GM12878 (cell line): ENCODE results near the gene ITGAV. TPM values are rescaled to one million over a fixed set of nuclear protein-coding genes. Genes with fewer than 3 reads are reported as not detected.

Experiments
- ATAC-seq: fragments of 200-7000 bp; cut with Tn5 transposase; 3 replicates; pipeline ENCODE4 v1.9.1; 2020; ENCODE audit warnings: mild to moderate bottlenecking, moderate library complexity
- BruUV-seq: library from RNA; stranded (reverse); fragments of 400-500 nt; replicated peaks from 2 replicates; lab custom pipeline; 2021; lab: Mats Ljungman, UMichigan
- CTCF ChIA-PET: fragments of 300-600 bp; sonication (Branson Sonifier 250); formaldehyde crosslinking; extraction: SDS; loops from one replicate; lab custom pipeline; 2021; ENCODE audit warnings: inconsistent platforms; lab: Yijun Ruan, JAX
- POLR2A ChIA-PET: fragments of 350-600 bp; formaldehyde crosslinking; extraction: SDS; loops from one replicate; lab custom pipeline; 2021; ENCODE audit warnings: inconsistent platforms; lab: Charles Lee
- RAD21 ChIA-PET: fragments of 300-600 bp; sonication (Branson Sonifier 250); formaldehyde crosslinking; loops from one replicate; lab custom pipeline; 2023; ENCODE audit warnings: antibody characterized with exemption; ENCODE audit not compliant: unreplicated experiment; lab: Charles Lee
- SMC1A ChIA-PET: fragments of 300-600 bp; sonication (Branson Sonifier 250); formaldehyde crosslinking; loops from one replicate; lab custom pipeline; 2023; ENCODE audit not compliant: unreplicated experiment, uncharacterized antibody; lab: Charles Lee
- DNase-seq: peaks from one replicate; pipeline ENCODE4 v3.0.0-alpha.2; 2011; ENCODE audit warnings: low read depth, low spot score
- FAIRE-seq: peaks from 3 replicates; lab custom pipeline; 2011; peaks lifted over from hg19 to GRCh38; lab: Jason Lieb, UNC
- H2AFZ ChIP-seq: 2 replicates; pipeline ENCODE4 v1.6.0; 2011; ENCODE audit warnings: low read depth, low read length, control low read depth; ENCODE audit not compliant: control insufficient read depth
- H3K27ac ChIP-seq: 2 replicates; pipeline ENCODE4 v1.5.1; 2011; ENCODE audit warnings: control low read depth; ENCODE audit not compliant: control insufficient read depth, insufficient read depth
- H3K27me3 ChIP-seq, 2 experiments: replicated peaks in 1 of 2; 2 replicates each; pipeline versions ENCODE4 v1.6.0 to v1.6.1; 2011; ENCODE audit warnings: low read length in 1 of 2; ENCODE audit not compliant: control insufficient read depth in 2 of 2, insufficient read depth in 2 of 2
- H3K36me3 ChIP-seq, 2 experiments: 2 replicates each; pipeline ENCODE4 v1.5.1; 2011; ENCODE audit warnings: low read length in 1 of 2; ENCODE audit not compliant: control insufficient read depth in 2 of 2, insufficient read depth in 2 of 2
- H3K4me1 ChIP-seq: 2 replicates; pipeline ENCODE4 v1.6.1; 2011; ENCODE audit warnings: mild to moderate bottlenecking, low read length, moderate library complexity, mixed read lengths; ENCODE audit not compliant: control insufficient read depth, insufficient read depth
- H3K4me2 ChIP-seq: 2 replicates; pipeline ENCODE4 v1.6.0; 2011; ENCODE audit warnings: control low read depth; ENCODE audit not compliant: control insufficient read depth, insufficient read depth
- H3K4me3 ChIP-seq: fragments of 200-600 bp; sonication (generic); 2 replicates; pipeline ENCODE4 v1.5.1; 2016
- H3K79me2 ChIP-seq: 2 replicates; pipeline ENCODE4 v1.6.0; 2011; ENCODE audit warnings: low read length; ENCODE audit not compliant: control insufficient read depth, insufficient read depth
- H3K9ac ChIP-seq: 2 replicates; pipeline ENCODE4 v1.8.0; 2011; ENCODE audit warnings: low read length, control low read depth, mixed read lengths; ENCODE audit not compliant: control insufficient read depth, insufficient read depth
- H3K9me3 ChIP-seq: replicated peaks from 3 replicates; pipeline ENCODE4 v1.5.1; 2011; ENCODE audit warnings: mild to moderate bottlenecking, low read length; ENCODE audit not compliant: control insufficient read depth, insufficient read depth
- H4K20me1 ChIP-seq: 2 replicates; pipeline ENCODE4 v1.6.0; 2011; ENCODE audit not compliant: control insufficient read depth, insufficient read depth
- ATF7 ChIP-seq: fragments of 450-650 bp; IDR thresholded peaks from 2 replicates; pipeline ENCODE4 v1.6.1; 2016; ENCODE audit warnings: low read depth, mild to moderate bottlenecking
- BCL11A ChIP-seq: IDR thresholded peaks from 2 replicates; pipeline ENCODE4 v1.6.1; 2011; ENCODE audit warnings: low read depth, low read length
- CBX5 ChIP-seq: sonication (generic); IDR thresholded peaks from 2 replicates; pipeline ENCODE4 v1.6.1; 2016; ENCODE audit warnings: low read depth, moderate library complexity, mild to moderate bottlenecking, inconsistent platforms
- FOXM1 ChIP-seq: IDR thresholded peaks from 2 replicates; pipeline ENCODE4 v1.6.1; 2012; ENCODE audit warnings: low read depth, mild to moderate bottlenecking, inconsistent platforms, low read length, moderate library complexity
- MTA3 ChIP-seq: IDR thresholded peaks from 2 replicates; pipeline ENCODE4 v1.6.1; 2012; ENCODE audit warnings: low read length, inconsistent platforms, borderline replicate concordance
- NR2C2 ChIP-seq: IDR thresholded peaks from 2 replicates; pipeline ENCODE4 v1.6.1; 2011; ENCODE audit warnings: borderline replicate concordance, low read depth; ENCODE audit not compliant: control insufficient read depth, insufficient read length
- POLR2A ChIP-seq: IDR thresholded peaks from 2 replicates; pipeline ENCODE4 v1.6.1; 2011; ENCODE audit warnings: low read depth, mild to moderate bottlenecking, low read length
- POLR2AphosphoS5 ChIP-seq: IDR thresholded peaks from 2 replicates; pipeline ENCODE4 v1.6.1; 2011; ENCODE audit warnings: mild to moderate bottlenecking, low read length, inconsistent platforms
- RAD21 ChIP-seq: IDR thresholded peaks from 2 replicates; pipeline ENCODE4 v1.6.1; 2011; ENCODE audit warnings: mild to moderate bottlenecking, low read depth, low read length, moderate library complexity; ENCODE audit not compliant: insufficient read depth
- RFX5 ChIP-seq: IDR thresholded peaks from 2 replicates; pipeline ENCODE4 v1.6.1; 2011; ENCODE audit warnings: low read depth, low read length, improper control_type of control experiment
- SMC3 ChIP-seq: IDR thresholded peaks from 2 replicates; pipeline ENCODE4 v1.6.1; 2011; ENCODE audit warnings: low read length, improper control_type of control experiment, borderline replicate concordance
- TARDBP ChIP-seq: IDR thresholded peaks from 2 replicates; pipeline ENCODE4 v1.6.1; 2016; ENCODE audit warnings: borderline replicate concordance
- TCF7 ChIP-seq: IDR thresholded peaks from 2 replicates; pipeline ENCODE4 v1.6.1; 2014; ENCODE audit warnings: antibody characterized with exemption, borderline replicate concordance
- ZNF24 ChIP-seq: fragments of 450-650 bp; IDR thresholded peaks from 2 replicates; pipeline ENCODE4 v1.6.1; 2017; ENCODE audit warnings: antibody characterized with exemption, mild to moderate bottlenecking
- WGBS: methylation state at CpG from one replicate; pipeline ENCODE4 v1.1.6; 2016; ENCODE audit warnings: low lambda C conversion rate; ENCODE audit not compliant: insufficient replicate concordance, insufficient coverage; ENCODE audit errors: missing lambda C conversion rate; 5-methylcytosine and 5-hydroxymethylcytosine counted together
- in situ Hi-C: fragments of 300-500 bp; cut with MboI; formaldehyde crosslinking; loops from 9 replicates; pipeline ENCODE4 v1.14.3; 2018; ENCODE audit warnings: mixed read lengths
- intact Hi-C: fragments of 100-400 bp; cut with micrococcal nuclease; formaldehyde crosslinking; loops from one replicate; pipeline ENCODE4 v1.14.2; 2022; ENCODE audit not compliant: unreplicated experiment
- polyA plus RNA-seq, 11 experiments: library from polyadenylated mRNA; depleted of rRNA in 4 of 11; unstranded in 6 of 11; stranded (reverse) in 5 of 11; fragments of >200 nt; fragmentation: Nextera tagmentation in 4 of 11; fragmentation: Illumina TruSeq in 1 of 11; extraction: Ambion mirVana in 4 of 11; extraction: Trizol in 1 of 11; gene quantifications; 1 replicate in 1 of 11; 2 replicates in 10 of 11; pipeline versions ENCODE4 v1.2.1 to v1.2.3, GENCODE V29; 2011 to 2016; ENCODE audit warnings: inconsistent platforms in 2 of 11, missing spikeins in 2 of 11, low read depth in 1 of 11
- total RNA-seq, 4 experiments: library from RNA; depleted of rRNA in 3 of 4; stranded (reverse); fragments of >200 nt in 3 of 4; fragmentation: Illumina TruSeq in 1 of 4; extraction: Trizol in 1 of 4; gene quantifications; 2 replicates each; pipeline versions ENCODE4 v1.2.1 to v1.2.3, GENCODE V29; 2013 to 2021
- TF ChIP-seq, protein P1 (sequence below): IDR thresholded peaks from 2 replicates; pipeline ENCODE4 v1.6.1; 2011; ENCODE audit warnings: borderline replicate concordance, low read depth, mild to moderate bottlenecking, moderate library complexity, mixed read lengths, low read length; ENCODE audit not compliant: insufficient read depth; ENCODE audit errors: extremely low read length
- TF ChIP-seq, protein P2 (sequence below): fragments of 450-650 bp; IDR thresholded peaks from 2 replicates; pipeline ENCODE4 v1.6.1; 2016; ENCODE audit warnings: mild to moderate bottlenecking
- TF ChIP-seq, protein P3 (sequence below): IDR thresholded peaks from 2 replicates; pipeline ENCODE4 v1.6.1; 2012; ENCODE audit warnings: low read depth, low read length, improper control_type of control experiment
- TF ChIP-seq, protein P4 (sequence below): IDR thresholded peaks from 2 replicates; pipeline ENCODE4 v1.6.1; 2011; ENCODE audit warnings: low read depth, mild to moderate bottlenecking, low read length, moderate library complexity, borderline replicate concordance; ENCODE audit errors: extremely low read depth

The ITGAV gene
- total and polyA plus RNA-seq, 10 of the 15 experiments (the other 5 are each of a cell fraction or from before 2014, with no cell fraction given), result 2.1 to 10.8 (median 6.1) TPM

DNA sequence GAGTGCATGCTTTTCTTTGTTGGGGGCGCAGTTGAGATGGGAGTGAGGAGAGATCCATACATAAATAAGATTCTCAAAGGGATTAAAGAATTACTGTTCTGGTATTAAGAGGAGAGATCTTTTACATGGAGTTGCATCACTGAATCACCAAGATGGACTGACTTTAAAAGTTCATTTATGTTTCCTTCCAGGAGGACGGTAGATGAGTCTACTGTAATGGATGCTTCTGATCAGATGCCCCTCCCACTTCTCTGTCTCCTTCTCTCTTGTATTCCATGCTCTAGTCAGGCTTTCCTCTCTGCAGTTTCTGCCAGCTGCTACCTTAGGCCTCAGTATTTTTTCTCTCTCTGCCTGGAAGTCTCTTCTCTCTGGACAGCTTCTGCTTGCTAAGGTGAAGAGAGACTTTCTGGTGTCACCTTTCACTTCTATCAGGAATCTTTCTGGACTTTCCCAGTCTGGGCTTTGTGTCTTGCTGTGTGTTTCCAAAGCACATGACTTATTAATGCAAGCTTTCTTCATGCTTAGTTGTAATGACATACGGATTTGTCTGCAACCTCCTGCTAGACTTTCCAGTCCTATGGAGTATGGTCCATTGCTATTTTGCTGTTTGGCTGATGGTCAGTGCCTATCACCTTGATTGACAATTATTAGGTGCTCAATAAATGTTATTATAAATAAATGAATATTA is 127.6 kb downstream of the ITGAV start:
- Histone ChIP-seq H2AFZ (no peak overlapping the region), H3K9me3 (no peaks in the 10 kb centered on the region), H4K20me1 (no peaks in the 10 kb centered on the region), H3K79me2 (no peaks in the 10 kb centered on the region), H3K27ac (no peak overlapping the region), H3K4me2 (no peak overlapping the region), H3K4me3 (no peak overlapping the region), H3K4me1 (no peaks in the 10 kb centered on the region), H3K27me3 (no peaks in the 10 kb centered on the region), H3K9ac (no peak overlapping the region), H3K36me3 (no peaks in the 10 kb centered on the region)
- TF ChIP-seq POLR2AphosphoS5 (no peak), TCF7 (no peak), MTA3 (no peak), RAD21 (no peak), BCL11A (no peak), ATF7 (no peak), FOXM1 (no peak), RFX5 (no peak), ZNF24 (no peak), CBX5 (no peak), NR2C2 (no peak), POLR2A (no peak), TARDBP (no peak), SMC3 (no peak)
- TF ChIP-seq, protein P1, sequence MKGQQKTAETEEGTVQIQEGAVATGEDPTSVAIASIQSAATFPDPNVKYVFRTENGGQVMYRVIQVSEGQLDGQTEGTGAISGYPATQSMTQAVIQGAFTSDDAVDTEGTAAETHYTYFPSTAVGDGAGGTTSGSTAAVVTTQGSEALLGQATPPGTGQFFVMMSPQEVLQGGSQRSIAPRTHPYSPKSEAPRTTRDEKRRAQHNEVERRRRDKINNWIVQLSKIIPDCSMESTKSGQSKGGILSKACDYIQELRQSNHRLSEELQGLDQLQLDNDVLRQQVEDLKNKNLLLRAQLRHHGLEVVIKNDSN, result no peak
- TF ChIP-seq, protein P2, sequence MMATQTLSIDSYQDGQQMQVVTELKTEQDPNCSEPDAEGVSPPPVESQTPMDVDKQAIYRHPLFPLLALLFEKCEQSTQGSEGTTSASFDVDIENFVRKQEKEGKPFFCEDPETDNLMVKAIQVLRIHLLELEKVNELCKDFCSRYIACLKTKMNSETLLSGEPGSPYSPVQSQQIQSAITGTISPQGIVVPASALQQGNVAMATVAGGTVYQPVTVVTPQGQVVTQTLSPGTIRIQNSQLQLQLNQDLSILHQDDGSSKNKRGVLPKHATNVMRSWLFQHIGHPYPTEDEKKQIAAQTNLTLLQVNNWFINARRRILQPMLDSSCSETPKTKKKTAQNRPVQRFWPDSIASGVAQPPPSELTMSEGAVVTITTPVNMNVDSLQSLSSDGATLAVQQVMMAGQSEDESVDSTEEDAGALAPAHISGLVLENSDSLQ, result no peak
- TF ChIP-seq, protein P3, sequence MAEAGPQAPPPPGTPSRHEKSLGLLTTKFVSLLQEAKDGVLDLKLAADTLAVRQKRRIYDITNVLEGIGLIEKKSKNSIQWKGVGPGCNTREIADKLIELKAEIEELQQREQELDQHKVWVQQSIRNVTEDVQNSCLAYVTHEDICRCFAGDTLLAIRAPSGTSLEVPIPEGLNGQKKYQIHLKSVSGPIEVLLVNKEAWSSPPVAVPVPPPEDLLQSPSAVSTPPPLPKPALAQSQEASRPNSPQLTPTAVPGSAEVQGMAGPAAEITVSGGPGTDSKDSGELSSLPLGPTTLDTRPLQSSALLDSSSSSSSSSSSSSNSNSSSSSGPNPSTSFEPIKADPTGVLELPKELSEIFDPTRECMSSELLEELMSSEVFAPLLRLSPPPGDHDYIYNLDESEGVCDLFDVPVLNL, result no peak
- TF ChIP-seq, protein P4, sequence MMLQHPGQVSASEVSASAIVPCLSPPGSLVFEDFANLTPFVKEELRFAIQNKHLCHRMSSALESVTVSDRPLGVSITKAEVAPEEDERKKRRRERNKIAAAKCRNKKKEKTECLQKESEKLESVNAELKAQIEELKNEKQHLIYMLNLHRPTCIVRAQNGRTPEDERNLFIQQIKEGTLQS, result no peak
- intact Hi-C loops (no loop called here), in situ Hi-C loops (no loop called here)
- 70% methylated on average over 3 of the region's 3 CpGs for WGBS
- SMC1A ChIA-PET, result interaction anchor here (1.0 to 1.4 kb wide), 3 partner anchors 9 to 19 kb away, joined by 3 to 4 read pairs (median 3); no protein-coding TSS in a partner anchor
- DNase-seq (no peak), FAIRE-seq (no peak), ATAC-seq (peak; percentile 34; the same call in 2 of the 3 replicates)
- CTCF ChIA-PET, result interaction anchor here (0.6 kb wide), 1 partner anchor 19 kb away, joined by 3 read pairs; no protein-coding TSS in a partner anchor
- RAD21 ChIA-PET, result no interaction called here
- POLR2A ChIA-PET, result interaction anchor here (1.5 kb wide), 1 partner anchor 20 kb away, joined by 3 read pairs; no protein-coding TSS in a partner anchor
- BruUV-seq, result no TSS peak
